ENCODE measurements around the gene ROCK2. TPM values are rescaled to one million over a fixed set of nuclear protein-coding genes. Genes with fewer than 3 reads are reported as not detected.
"Not testable (repeated sequence)": the region's sequence is repeated elsewhere in the genome, so short reads cannot be mapped to it uniquely, and the experiment has no call there.

ROCK2 gene
- total RNA-seq, 2 donors from 2014 or later, result 15.0 to 17.6 TPM

GRCh38 chr2:11342551-11343367 lies 1.7 kb downstream of the ROCK2 start:
- H3K27ac Mint-ChIP-seq, result peak overlapping the region; percentile 91
- no peak for DNase-seq
- no peaks in the 10 kb centered on the region for H3K9me3 ChIP-seq (ENCODE audit: control insufficient read depth, low read length, poor library complexity, severe bottlenecking)
- H3K36me3 Mint-ChIP-seq (ENCODE audit: low read depth), result peaks cover 2% of the 10 kb centered on the region
- no peak for ATAC-seq
- no peaks in the 10 kb centered on the region for H3K27me3 Mint-ChIP-seq
- H3K4me1 Mint-ChIP-seq, result peaks cover 22% of the 10 kb centered on the region
- peak overlapping the region; percentile 99 for H3K4me3 Mint-ChIP-seq

- no peak overlapping the region for H3K4me3 Mint-ChIP-seq
- H3K4me1 Mint-ChIP-seq, result peaks cover 22% of the 10 kb centered on the region
- DNase-seq, result no peak
- H3K36me3 Mint-ChIP-seq (ENCODE audit: low read depth), result peaks cover 2% of the 10 kb centered on the region
- no peak overlapping the region for H3K27ac Mint-ChIP-seq
- H3K27me3 Mint-ChIP-seq, result no peaks in the 10 kb centered on the region
- no peak for ATAC-seq
- no peaks in the 10 kb centered on the region for H3K9me3 ChIP-seq (ENCODE audit: control insufficient read depth, low read length, poor library complexity, severe bottlenecking)
Observed at GRCh38 chr2:11340717-11341116, 3.7 kb downstream of the ROCK2 start.

GRCh38 chr2:11339508-11340083 lies 4.8 kb downstream of the ROCK2 start:
- no peaks in the 10 kb centered on the region for H3K9me3 ChIP-seq (ENCODE audit: control insufficient read depth, low read length, poor library complexity, severe bottlenecking)
- Mint-ChIP-seq H3K27ac (no peak overlapping the region), H3K4me3 (no peak overlapping the region), H3K36me3 (ENCODE audit: low read depth) (peaks cover 2% of the 10 kb centered on the region), H3K4me1 (peaks cover 20% of the 10 kb centered on the region), H3K27me3 (no peaks in the 10 kb centered on the region)
- no peak for ATAC-seq
- no peak for DNase-seq

- Mint-ChIP-seq H3K27me3 (no peaks in the 10 kb centered on the region), H3K4me1 (peaks cover 20% of the 10 kb centered on the region), H3K4me3 (no peak overlapping the region), H3K27ac (no peak overlapping the region), H3K36me3 (ENCODE audit: low read depth) (peaks cover 2% of the 10 kb centered on the region)
- no peak for DNase-seq
- no peak for ATAC-seq
- no peaks in the 10 kb centered on the region for H3K9me3 ChIP-seq (ENCODE audit: control insufficient read depth, low read length, poor library complexity, severe bottlenecking)
Observed at GRCh38 chr2:11338580-11338979, 5.9 kb downstream of the ROCK2 start.

- H3K9me3 ChIP-seq (ENCODE audit: control insufficient read depth, low read length, poor library complexity, severe bottlenecking), result no peaks in the 10 kb centered on the region
- ATAC-seq (no peak), DNase-seq (no peak)
- no peaks in the 10 kb centered on the region for H3K36me3 Mint-ChIP-seq (ENCODE audit: low read depth)
- no peak overlapping the region for H3K27ac Mint-ChIP-seq
- H3K4me1 Mint-ChIP-seq, result peaks cover 13% of the 10 kb centered on the region
- H3K4me3 Mint-ChIP-seq, result no peak overlapping the region
- no peaks in the 10 kb centered on the region for H3K27me3 Mint-ChIP-seq
Observed at GRCh38 chr2:11337909-11338308, 6.5 kb downstream of the ROCK2 start.

GRCh38 chr2:11336189-11336588 lies 8.2 kb downstream of the ROCK2 start:
- no peak overlapping the region for H3K4me3 Mint-ChIP-seq
- peaks cover 10% of the 10 kb centered on the region for H3K4me1 Mint-ChIP-seq
- no peaks in the 10 kb centered on the region for H3K9me3 ChIP-seq (ENCODE audit: control insufficient read depth, low read length, poor library complexity, severe bottlenecking)
- H3K36me3 Mint-ChIP-seq (ENCODE audit: low read depth), result no peaks in the 10 kb centered on the region
- no peaks in the 10 kb centered on the region for H3K27me3 Mint-ChIP-seq
- ATAC-seq (no peak), DNase-seq (no peak)
- H3K27ac Mint-ChIP-seq, result no peak overlapping the region

- no peak overlapping the region for H3K27ac Mint-ChIP-seq
- no peak for DNase-seq
- no peak overlapping the region for H3K4me3 Mint-ChIP-seq
- no peaks in the 10 kb centered on the region for H3K36me3 Mint-ChIP-seq (ENCODE audit: low read depth)
- H3K27me3 Mint-ChIP-seq, result no peaks in the 10 kb centered on the region
- H3K4me1 Mint-ChIP-seq, result peaks cover 4% of the 10 kb centered on the region
- H3K9me3 ChIP-seq (ENCODE audit: control insufficient read depth, low read length, poor library complexity, severe bottlenecking), result no peaks in the 10 kb centered on the region
- ATAC-seq, result no peak
Observed at GRCh38 chr2:11333427-11334183, 10.8 kb downstream of the ROCK2 start.

GRCh38 chr2:11332596-11332995 lies 11.8 kb downstream of the ROCK2 start:
- H3K27ac Mint-ChIP-seq, result peak overlapping the region; percentile 21
- no peaks in the 10 kb centered on the region for H3K9me3 ChIP-seq (ENCODE audit: control insufficient read depth, low read length, poor library complexity, severe bottlenecking)
- ATAC-seq (no peak), DNase-seq (no peak)
- no peaks in the 10 kb centered on the region for H3K36me3 Mint-ChIP-seq (ENCODE audit: low read depth)
- H3K4me3 Mint-ChIP-seq, result no peak overlapping the region
- peaks cover 7% of the 10 kb centered on the region for H3K4me1 Mint-ChIP-seq
- no peaks in the 10 kb centered on the region for H3K27me3 Mint-ChIP-seq

- H3K9me3 ChIP-seq (ENCODE audit: control insufficient read depth, low read length, poor library complexity, severe bottlenecking), result no peaks in the 10 kb centered on the region
- DNase-seq (no peak), ATAC-seq (no peak)
- Mint-ChIP-seq H3K4me1 (peaks cover 7% of the 10 kb centered on the region), H3K4me3 (no peak overlapping the region), H3K27ac (no peak overlapping the region), H3K36me3 (ENCODE audit: low read depth) (no peaks in the 10 kb centered on the region), H3K27me3 (no peaks in the 10 kb centered on the region)
Observed at GRCh38 chr2:11330457-11331142, 13.8 kb downstream of the ROCK2 start.

GRCh38 chr2:11329776-11330175 lies 14.7 kb downstream of the ROCK2 start:
- no peak for DNase-seq
- no peaks in the 10 kb centered on the region for H3K9me3 ChIP-seq (ENCODE audit: control insufficient read depth, low read length, poor library complexity, severe bottlenecking)

GRCh38 chr2:11328522-11328921 lies 15.9 kb downstream of the ROCK2 start:
- H3K4me1 Mint-ChIP-seq, result peaks cover 14% of the 10 kb centered on the region
- not testable (repeated sequence) for ATAC-seq; H3K27me3 Mint-ChIP-seq; H3K27ac Mint-ChIP-seq; H3K9me3 ChIP-seq (ENCODE audit: control insufficient read depth, low read length, poor library complexity, severe bottlenecking); H3K36me3 Mint-ChIP-seq (ENCODE audit: low read depth); DNase-seq; H3K4me3 Mint-ChIP-seq

More at GRCh38 chr2:11329776-11330175, 14.7 kb downstream of the ROCK2 start:
- Mint-ChIP-seq H3K36me3 (ENCODE audit: low read depth) (no peaks in the 10 kb centered on the region), H3K27me3 (no peaks in the 10 kb centered on the region), H3K4me3 (no peak overlapping the region), H3K27ac (no peak overlapping the region), H3K4me1 (peaks cover 7% of the 10 kb centered on the region)
- ATAC-seq, result no peak

GRCh38 chr2:11327871-11328270 lies 16.6 kb downstream of the ROCK2 start:
- DNase-seq, result no peak
- no peak for ATAC-seq
- no peaks in the 10 kb centered on the region for H3K36me3 Mint-ChIP-seq (ENCODE audit: low read depth)
- peaks cover 14% of the 10 kb centered on the region for H3K4me1 Mint-ChIP-seq
- no peaks in the 10 kb centered on the region for H3K27me3 Mint-ChIP-seq
- H3K27ac Mint-ChIP-seq, result no peak overlapping the region
- no peak overlapping the region for H3K4me3 Mint-ChIP-seq
- H3K9me3 ChIP-seq (ENCODE audit: control insufficient read depth, low read length, poor library complexity, severe bottlenecking), result no peaks in the 10 kb centered on the region

GRCh38 chr2:11326677-11327211 lies 17.7 kb downstream of the ROCK2 start:
- no peaks in the 10 kb centered on the region for H3K27me3 Mint-ChIP-seq
- H3K4me1 Mint-ChIP-seq, result peaks cover 18% of the 10 kb centered on the region
- DNase-seq, result no peak
- ATAC-seq, result no peak
- no peak overlapping the region for H3K4me3 Mint-ChIP-seq
- H3K27ac Mint-ChIP-seq, result no peak overlapping the region
- H3K9me3 ChIP-seq (ENCODE audit: control insufficient read depth, low read length, poor library complexity, severe bottlenecking), result no peaks in the 10 kb centered on the region
- no peaks in the 10 kb centered on the region for H3K36me3 Mint-ChIP-seq (ENCODE audit: low read depth)

All from T-helper 17 cell (primary cell).